Activated CD4-positive, alpha-beta T cell treated with anti-CD3 and anti-CD28 coated beads, Interleukin-2, amount 50 U/mL, for 48 hours (primary cell): ENCODE data around the gene POLH.
A peak's percentile ranks its signal among the peaks of the same experiment; 100 is the strongest.
"Not testable (repeated sequence)": the region's sequence is repeated elsewhere in the genome, so short reads cannot be mapped to it uniquely, and the experiment has no call there.

Experiments used
- DNase-seq, 2 experiments: peaks; one replicate each; pipeline ENCODE4 v3.0.0-alpha.2; 2020

POLH gene

GRCh38 chr6:43608310-43608763, 32.4 kb downstream of the POLH start:
- peak; percentile 71 to 76 for DNase-seq

GRCh38 chr6:43608807-43609206, 32.8 kb downstream of the POLH start:
- no peak for DNase-seq

GRCh38 chr6:43609402-43609801, 33.4 kb downstream of the POLH start:
- DNase-seq: no peak

GRCh38 chr6:43610431-43610830, 34.4 kb downstream of the POLH start:
- no peak for DNase-seq

GRCh38 chr6:43613721-43614395, 37.9 kb downstream of the POLH start:
- DNase-seq: no peak

GRCh38 chr6:43614396-43614730, 38.4 kb downstream of the POLH start:
- no peak for DNase-seq

- DNase-seq: no peak
These were observed 40.9 kb downstream of the POLH start for GRCh38 chr6:43616725-43617472.

GRCh38 chr6:43621078-43621835, 45.3 kb downstream of the POLH start:
- DNase-seq: no peak

- DNase-seq: no peak
These were observed 45.8 kb downstream of the POLH start for GRCh38 chr6:43621836-43622180.

GRCh38 chr6:43622541-43622940, 46.6 kb downstream of the POLH start:
- DNase-seq: no peak

- no peak for DNase-seq
These were observed 48.1 kb downstream of the POLH start for GRCh38 chr6:43623880-43624785.

- DNase-seq: no peak
These were observed 48.9 kb downstream of the POLH start for GRCh38 chr6:43624786-43625288.

- DNase-seq: no peak
These were observed 49.5 kb downstream of the POLH start for GRCh38 chr6:43625393-43625992.

- DNase-seq: no peak
These were observed 51.2 kb downstream of the POLH start for GRCh38 chr6:43627008-43627825.

GRCh38 chr6:43628393-43629103, 52.6 kb downstream of the POLH start:
- peak; percentile 54 to 65 for DNase-seq

GRCh38 chr6:43629104-43629504, 53.1 kb downstream of the POLH start, which contains the start of gene GTPBP2:
Gene GTPBP2, minus strand, starts transcription at chr6:43629264. Its CDS starts 102 bp downstream, at chr6:43629162.
- DNase-seq: peak; percentile 96 to 98

GRCh38 chr6:43629505-43630300, 53.7 kb downstream of the POLH start:
- peak; percentile 94 to 96 for DNase-seq

GRCh38 chr6:43630980-43631619, 55.1 kb downstream of the POLH start:
- no peak for DNase-seq

- DNase-seq: not testable (repeated sequence)
These were observed 57.0 kb downstream of the POLH start for GRCh38 chr6:43633002-43633401.
